Stimulated activated naive CD4-positive, alpha-beta T cell (primary cell): Measurements from ENCODE around the gene CEACAM16.
"Not testable (repeated sequence)": the region's sequence is repeated elsewhere in the genome, so short reads cannot be mapped to it uniquely, and the experiment has no call there.

ENCODE experiments used
- DNase-seq, 6 experiments: peaks; one replicate each; lab custom pipeline; 2025; lab: John Stamatoyannopoulos, UW

The CEACAM16 gene

GRCh38 chr19:44703336-44704078 is 4.6 kb downstream of the CEACAM16 start:
- DNase-seq = no peak

- DNase-seq = no peak
These were observed 6.0 kb downstream of the CEACAM16 start for GRCh38 chr19:44704982-44705381.

- no peak for DNase-seq
These were observed 6.6 kb downstream of the CEACAM16 start for GRCh38 chr19:44705502-44706010.

GRCh38 chr19:44706506-44707236 is 7.7 kb downstream of the CEACAM16 start:
- DNase-seq = no peak

- DNase-seq = no peak
These were observed 8.8 kb downstream of the CEACAM16 start for GRCh38 chr19:44707794-44708193.

- DNase-seq = no peak
These were observed 10.0 kb downstream of the CEACAM16 start for GRCh38 chr19:44708940-44709339.

GRCh38 chr19:44709434-44710266 is 10.7 kb downstream of the CEACAM16 start:
- DNase-seq = not testable (repeated sequence)

GRCh38 chr19:44710483-44710882 is 11.5 kb downstream of the CEACAM16 start:
- DNase-seq = no peak

GRCh38 chr19:44712864-44713515 is 14.0 kb downstream of the CEACAM16 start:
- no peak for DNase-seq

GRCh38 chr19:44714597-44715169 is 15.7 kb downstream of the CEACAM16 start:
- no peak for DNase-seq

GRCh38 chr19:44717603-44718002 is 18.7 kb downstream of the CEACAM16 start:
- DNase-seq = no peak

- no peak for DNase-seq
These were observed 19.7 kb downstream of the CEACAM16 start for GRCh38 chr19:44718441-44719261.

- DNase-seq = no peak
These were observed 20.3 kb downstream of the CEACAM16 start for GRCh38 chr19:44719262-44719701.

GRCh38 chr19:44720396-44720795 is 21.4 kb downstream of the CEACAM16 start:
- DNase-seq = not testable (repeated sequence)

- DNase-seq = no peak
These were observed 22.0 kb downstream of the CEACAM16 start for GRCh38 chr19:44720945-44721344.

GRCh38 chr19:44721369-44721768 is 22.4 kb downstream of the CEACAM16 start:
- DNase-seq = not testable (repeated sequence)

GRCh38 chr19:44722131-44723121 is 23.5 kb downstream of the CEACAM16 start:
- no peak for DNase-seq

GRCh38 chr19:44723299-44723951 is 24.5 kb downstream of the CEACAM16 start:
- no peak for DNase-seq

- DNase-seq = peak; percentile 34 to 80 (median 68)
These were observed 25.0 kb downstream of the CEACAM16 start for GRCh38 chr19:44723952-44724319.
